ENCODE measurements around the gene PEX12.
"Not testable (repeated sequence)": the region's sequence is repeated elsewhere in the genome, so short reads cannot be mapped to it uniquely, and the experiment has no call there.

DNA sequence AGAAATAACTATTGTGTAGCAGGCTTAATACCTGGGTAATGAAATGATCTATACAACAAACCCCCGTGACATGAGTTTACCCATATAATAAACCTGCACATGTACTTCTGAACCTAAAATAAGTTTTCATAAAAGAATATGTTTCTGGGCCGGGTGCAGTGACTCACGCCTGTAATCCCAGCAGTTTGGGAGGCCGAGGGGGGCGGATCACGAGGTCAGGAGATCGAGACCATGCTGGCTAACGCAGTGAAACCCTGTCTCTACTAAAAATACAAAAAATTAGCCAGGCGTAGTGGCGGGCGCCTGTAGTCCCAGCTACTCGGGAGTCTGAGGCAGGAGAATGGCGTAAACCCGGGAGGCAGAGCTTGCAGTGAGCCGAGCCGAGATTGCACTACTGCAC lies 15.2 kb downstream of the PEX12 start:
- TF ChIP-seq RARB (CRISPR knock-in tag; IDR thresholded peaks at IDR 0.05); ARNTL (CRISPR knock-in tag; IDR thresholded peaks at IDR 0.05; ENCODE audit: borderline replicate concordance, low read depth); TCF4 (CRISPR knock-in tag; IDR thresholded peaks at IDR 0.05; ENCODE audit: borderline replicate concordance); ZFP30 (CRISPR knock-in tag; IDR thresholded peaks at IDR 0.05); ZNF565 (CRISPR knock-in tag; conservative IDR thresholded peaks at IDR 0.05; ENCODE audit: low read depth); ZNF70 (CRISPR knock-in tag; IDR thresholded peaks at IDR 0.05); PPARA (CRISPR knock-in tag; IDR thresholded peaks at IDR 0.05; ENCODE audit: borderline replicate concordance); ISL1 (CRISPR knock-in tag; IDR thresholded peaks at IDR 0.05); ZNF8 (CRISPR knock-in tag; IDR thresholded peaks at IDR 0.05); ZFP3 (CRISPR knock-in tag; IDR thresholded peaks at IDR 0.05); TOX (CRISPR knock-in tag; IDR thresholded peaks at IDR 0.05; ENCODE audit: borderline replicate concordance): not testable (repeated sequence)
- TF ChIP-seq, protein P1, sequence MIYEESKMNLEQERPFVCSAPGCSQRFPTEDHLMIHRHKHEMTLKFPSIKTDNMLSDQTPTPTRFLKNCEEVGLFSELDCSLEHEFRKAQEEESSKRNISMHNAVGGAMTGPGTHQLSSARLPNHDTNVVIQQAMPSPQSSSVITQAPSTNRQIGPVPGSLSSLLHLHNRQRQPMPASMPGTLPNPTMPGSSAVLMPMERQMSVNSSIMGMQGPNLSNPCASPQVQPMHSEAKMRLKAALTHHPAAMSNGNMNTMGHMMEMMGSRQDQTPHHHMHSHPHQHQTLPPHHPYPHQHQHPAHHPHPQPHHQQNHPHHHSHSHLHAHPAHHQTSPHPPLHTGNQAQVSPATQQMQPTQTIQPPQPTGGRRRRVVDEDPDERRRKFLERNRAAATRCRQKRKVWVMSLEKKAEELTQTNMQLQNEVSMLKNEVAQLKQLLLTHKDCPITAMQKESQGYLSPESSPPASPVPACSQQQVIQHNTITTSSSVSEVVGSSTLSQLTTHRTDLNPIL (CRISPR knock-in tag; IDR thresholded peaks at IDR 0.05; ENCODE audit: low read depth) = not testable (repeated sequence)

All from SK-N-SH treated with all-trans-retinoic acid at 6 μM for 48 hours (cell line).